GM13976 (cell line): ENCODE results near the gene ITGA7.
A peak's percentile ranks its signal among the peaks of the same experiment; 100 is the strongest.

Experiments used
- DNase-seq: peaks from one replicate; pipeline ENCODE4 v3.0.0; 2012; ENCODE audit warnings: low spot score
- in situ Hi-C: fragments of 300-500 bp; cut with MboI; formaldehyde crosslinking; loops from one replicate; pipeline ENCODE4 v1.12.0; 2022; ENCODE audit warnings: low sequenced_read_pairs, mixed read lengths, inconsistent platforms; ENCODE audit not compliant: unreplicated experiment
- TF ChIP-seq, protein P1 (sequence below): IDR thresholded peaks from 2 replicates; pipeline ENCODE4 v1.5.1; 2012; ENCODE audit warnings: borderline replicate concordance, mild to moderate bottlenecking; ENCODE audit not compliant: insufficient read depth; ENCODE audit errors: extremely low read depth, missing control alignments, control extremely low read depth

The ITGA7 gene

DNA sequence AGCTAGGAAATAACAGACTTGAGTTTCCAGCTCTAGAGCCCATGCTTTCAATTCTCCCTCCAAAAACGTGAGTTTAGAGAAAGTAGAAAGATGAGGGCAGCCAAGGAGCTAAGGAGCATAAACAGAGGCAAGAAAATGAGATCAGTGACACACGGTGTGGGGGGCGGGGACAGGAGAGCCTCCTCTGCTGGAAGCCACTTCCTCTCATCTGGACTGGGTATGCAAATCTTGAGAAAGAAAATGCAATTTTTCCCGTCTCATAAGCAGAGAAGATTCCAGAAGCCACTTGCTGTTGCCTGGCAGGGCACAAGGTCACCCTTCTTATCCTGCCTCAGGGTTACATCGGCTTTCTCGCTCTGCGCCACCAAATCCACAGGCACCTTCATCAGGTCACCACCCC lies 65.0 kb downstream of the ITGA7 start:
- in situ Hi-C loops = no loop called here
- DNase-seq = peak; percentile 39
- TF ChIP-seq, protein P1, sequence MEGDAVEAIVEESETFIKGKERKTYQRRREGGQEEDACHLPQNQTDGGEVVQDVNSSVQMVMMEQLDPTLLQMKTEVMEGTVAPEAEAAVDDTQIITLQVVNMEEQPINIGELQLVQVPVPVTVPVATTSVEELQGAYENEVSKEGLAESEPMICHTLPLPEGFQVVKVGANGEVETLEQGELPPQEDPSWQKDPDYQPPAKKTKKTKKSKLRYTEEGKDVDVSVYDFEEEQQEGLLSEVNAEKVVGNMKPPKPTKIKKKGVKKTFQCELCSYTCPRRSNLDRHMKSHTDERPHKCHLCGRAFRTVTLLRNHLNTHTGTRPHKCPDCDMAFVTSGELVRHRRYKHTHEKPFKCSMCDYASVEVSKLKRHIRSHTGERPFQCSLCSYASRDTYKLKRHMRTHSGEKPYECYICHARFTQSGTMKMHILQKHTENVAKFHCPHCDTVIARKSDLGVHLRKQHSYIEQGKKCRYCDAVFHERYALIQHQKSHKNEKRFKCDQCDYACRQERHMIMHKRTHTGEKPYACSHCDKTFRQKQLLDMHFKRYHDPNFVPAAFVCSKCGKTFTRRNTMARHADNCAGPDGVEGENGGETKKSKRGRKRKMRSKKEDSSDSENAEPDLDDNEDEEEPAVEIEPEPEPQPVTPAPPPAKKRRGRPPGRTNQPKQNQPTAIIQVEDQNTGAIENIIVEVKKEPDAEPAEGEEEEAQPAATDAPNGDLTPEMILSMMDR = no peak

DNA sequence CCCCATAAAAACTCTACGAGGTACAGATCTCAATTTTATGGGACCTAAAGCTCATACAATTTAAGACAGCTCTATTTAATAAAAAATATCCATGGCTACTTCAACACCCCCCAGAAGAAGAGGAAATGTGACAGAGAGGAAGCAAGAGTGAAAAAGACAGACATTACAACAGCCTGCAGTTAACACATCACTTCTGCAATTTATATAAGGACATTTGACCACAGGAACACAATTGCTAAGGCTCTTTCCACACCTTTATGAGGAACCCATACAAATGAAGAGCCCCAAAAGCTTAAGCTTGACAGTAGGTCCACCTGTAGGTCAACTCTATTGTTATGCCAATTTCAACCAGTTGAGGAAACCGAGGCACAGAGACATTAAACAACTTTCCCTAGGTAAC lies 65.4 kb downstream of the ITGA7 start:
- no peak for DNase-seq
- in situ Hi-C loops = no loop called here
- TF ChIP-seq, protein P1 = no peak

DNA sequence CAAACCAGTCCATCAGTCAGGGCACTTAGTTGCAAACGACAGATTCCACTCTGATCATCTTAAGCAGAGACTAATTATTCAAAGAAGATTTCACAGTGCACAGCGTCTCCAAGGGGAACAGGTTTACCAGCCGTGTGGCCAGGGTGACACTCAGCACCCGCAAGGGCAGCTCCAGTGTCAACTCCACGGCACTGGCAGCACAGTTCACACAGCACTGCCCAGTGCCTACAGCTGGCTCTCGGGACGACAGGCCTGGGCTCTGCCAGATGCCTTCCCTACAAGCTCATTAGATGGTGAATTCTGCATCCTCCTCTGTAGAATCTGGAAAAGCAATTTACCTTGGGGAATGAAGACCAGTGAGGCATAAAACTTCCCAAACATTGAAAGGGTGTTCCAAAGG lies 66.1 kb downstream of the ITGA7 start:
- no peak for DNase-seq
- in situ Hi-C loops = no loop called here
- TF ChIP-seq, protein P1 = no peak

DNA sequence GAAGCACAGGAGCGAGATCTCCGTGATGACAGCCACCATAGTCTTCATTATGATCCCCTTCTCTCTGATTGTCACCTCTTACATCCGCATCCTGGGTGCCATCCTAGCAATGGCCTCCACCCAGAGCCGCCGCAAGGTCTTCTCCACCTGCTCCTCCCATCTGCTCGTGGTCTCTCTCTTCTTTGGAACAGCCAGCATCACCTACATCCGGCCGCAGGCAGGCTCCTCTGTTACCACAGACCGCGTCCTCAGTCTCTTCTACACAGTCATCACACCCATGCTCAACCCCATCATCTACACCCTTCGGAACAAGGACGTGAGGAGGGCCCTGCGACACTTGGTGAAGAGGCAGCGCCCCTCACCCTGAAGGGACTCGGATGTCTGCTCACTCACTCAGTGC lies 70.2 kb downstream of the ITGA7 start:
- in situ Hi-C loops = no loop called here
- TF ChIP-seq, protein P1 = no peak
- DNase-seq = no peak

DNA sequence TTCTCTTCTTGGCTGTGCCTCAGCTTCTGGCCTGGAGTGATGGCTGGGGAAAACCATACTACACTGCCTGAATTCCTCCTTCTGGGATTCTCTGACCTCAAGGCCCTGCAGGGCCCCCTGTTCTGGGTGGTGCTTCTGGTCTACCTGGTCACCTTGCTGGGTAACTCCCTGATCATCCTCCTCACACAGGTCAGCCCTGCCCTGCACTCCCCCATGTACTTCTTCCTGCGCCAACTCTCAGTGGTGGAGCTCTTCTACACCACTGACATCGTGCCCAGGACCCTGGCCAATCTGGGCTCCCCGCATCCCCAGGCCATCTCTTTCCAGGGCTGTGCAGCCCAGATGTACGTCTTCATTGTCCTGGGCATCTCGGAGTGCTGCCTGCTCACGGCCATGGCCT lies 70.9 kb downstream of the ITGA7 start, which contains the start of gene OR10P1:
OR10P1 (plus strand) TSS at position 40 of the 400 bp plus-strand sequence; CDS start at position 40, 0 bp downstream.
- in situ Hi-C loops = no loop called here
- no peak for DNase-seq
- TF ChIP-seq, protein P1 = no peak

DNA sequence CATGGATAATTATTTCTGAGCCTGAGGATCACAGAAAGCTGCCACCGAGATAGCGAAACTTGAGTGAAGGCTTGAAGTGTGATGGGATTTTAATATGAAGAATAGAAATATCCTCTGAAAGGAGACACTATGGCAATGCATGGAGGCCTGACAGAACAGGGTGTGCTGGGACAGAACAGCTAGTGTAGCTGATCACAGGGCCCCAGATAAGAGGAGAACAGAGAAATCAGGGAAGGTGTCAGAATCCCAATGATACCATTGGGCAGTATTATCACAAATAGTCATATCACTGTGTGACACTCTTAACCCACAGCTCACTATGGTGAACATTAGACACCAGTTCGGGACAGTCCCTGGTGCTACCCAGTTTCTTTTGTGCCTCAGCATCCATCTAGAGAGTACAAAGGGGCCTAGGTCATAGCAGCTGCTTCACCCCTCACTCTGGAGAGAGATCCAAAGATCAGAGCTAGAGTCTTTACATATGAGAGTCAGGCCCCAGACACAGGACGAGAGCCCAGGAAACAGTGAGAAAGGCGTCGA lies 71.5 kb downstream of the ITGA7 start:
- TF ChIP-seq, protein P1 = no peak
- in situ Hi-C loops = no loop called here
- no peak for DNase-seq
